H1 (cell line): ENCODE data around the gene AANAT. TPM values are rescaled to one million over a fixed set of nuclear protein-coding genes. Genes with fewer than 3 reads are reported as not detected.

Experiments used
- CTCF ChIA-PET: fragments of 300-600 bp; sonication (Branson Sonifier 250); formaldehyde crosslinking; loops from one replicate; lab custom pipeline; 2021; ENCODE audit not compliant: partially characterized antibody; lab: Charles Lee
- POLR2A ChIA-PET: fragments of 300-600 bp; sonication (Branson Sonifier 250); formaldehyde crosslinking; loops from one replicate; lab custom pipeline; 2021; ENCODE audit warnings: inconsistent platforms; ENCODE audit not compliant: partially characterized antibody; lab: Charles Lee
- DNase-seq, 2 experiments: peaks; one replicate each; pipeline versions ENCODE4 v3.0.0 to v3.0.0-alpha.2; 2010 to 2022; ENCODE audit warnings: low spot score in 2 of 2, low read depth in 1 of 2, mixed read lengths in 1 of 2
- FAIRE-seq: peaks from 2 replicates; lab custom pipeline; 2011; peaks lifted over from hg19 to GRCh38; lab: Jason Lieb, UNC
- H2AFZ ChIP-seq: 2 replicates; pipeline ENCODE4 v1.8.1; 2012; ENCODE audit warnings: low read length, inconsistent platforms
- H2AK5ac ChIP-seq: 2 replicates; pipeline ENCODE4 v1.6.1; 2013; ENCODE audit warnings: low read depth, low read length
- H2BK120ac ChIP-seq: replicated peaks from 2 replicates; pipeline ENCODE3; 2013; ENCODE audit warnings: low read depth, low read length, inconsistent platforms
- H2BK12ac ChIP-seq: 2 replicates; pipeline ENCODE4 v1.6.1; 2013; ENCODE audit warnings: low read depth, low read length
- H2BK15ac ChIP-seq: 2 replicates; pipeline ENCODE4 v1.6.1; 2013; ENCODE audit warnings: low read length
- H2BK20ac ChIP-seq: 2 replicates; pipeline ENCODE4 v1.6.1; 2013; ENCODE audit warnings: low read length
- H2BK5ac ChIP-seq: 2 replicates; pipeline ENCODE4 v1.6.1; 2013; ENCODE audit warnings: low read depth, low read length
- H3K14ac ChIP-seq: 2 replicates; pipeline ENCODE4 v1.6.1; 2013; ENCODE audit warnings: inconsistent platforms; ENCODE audit not compliant: insufficient read length
- H3K18ac ChIP-seq: 2 replicates; pipeline ENCODE4 v1.6.1; 2013; ENCODE audit warnings: low read length; ENCODE audit errors: extremely low read depth
- H3K23ac ChIP-seq: 2 replicates; pipeline ENCODE4 v1.6.1; 2013; ENCODE audit warnings: inconsistent platforms; ENCODE audit not compliant: insufficient read length
- H3K23me2 ChIP-seq: 2 replicates; pipeline ENCODE4 v1.6.1; 2013; ENCODE audit warnings: low read depth, low read length
- H3K27ac ChIP-seq: 2 replicates; pipeline ENCODE4 v1.6.1; 2011; ENCODE audit warnings: low read depth, low read length, inconsistent platforms
- H3K27me3 ChIP-seq, 4 experiments: replicated peaks in 1 of 4; 1 replicate in 1 of 4; 2 replicates in 3 of 4; pipeline versions ENCODE4 v1.6.1 to v1.8.1; 2011 to 2013; ENCODE audit warnings: low read length in 3 of 4, mild to moderate bottlenecking in 3 of 4, inconsistent platforms in 2 of 4, mixed read lengths in 2 of 4, moderate library complexity in 1 of 4; ENCODE audit not compliant: control insufficient read depth in 3 of 4, insufficient read depth in 3 of 4; ENCODE audit errors: extremely low read depth in 1 of 4
- H3K36me3 ChIP-seq, 4 experiments: 2 replicates each; pipeline versions ENCODE4 v1.6.1 to v1.8.1; 2011 to 2013; ENCODE audit warnings: mild to moderate bottlenecking in 4 of 4, low read length in 3 of 4, moderate library complexity in 2 of 4, control low read depth in 1 of 4, inconsistent platforms in 1 of 4; ENCODE audit not compliant: insufficient read depth in 4 of 4, control insufficient read depth in 2 of 4
- H3K4ac ChIP-seq: replicated peaks from 2 replicates; pipeline ENCODE3; 2013; ENCODE audit warnings: low read length, low read depth, mixed read lengths, inconsistent platforms; ENCODE audit not compliant: insufficient read length
- H3K4me1 ChIP-seq, 4 experiments: replicated peaks in 1 of 4; 1 replicate in 1 of 4; 2 replicates in 3 of 4; pipeline versions ENCODE4 v1.6.1 to v1.8.1; 2011 to 2013; ENCODE audit warnings: low read length in 3 of 4, inconsistent platforms in 2 of 4, mixed read lengths in 1 of 4; ENCODE audit not compliant: insufficient read depth in 4 of 4, control insufficient read depth in 3 of 4
- H3K4me2 ChIP-seq, 2 experiments: 2 replicates each; pipeline versions ENCODE4 v1.6.1 to v1.8.1; 2011 to 2013; ENCODE audit warnings: low read depth in 2 of 2, low read length in 2 of 2, control low read depth in 1 of 2, inconsistent platforms in 1 of 2, mild to moderate bottlenecking in 1 of 2; ENCODE audit not compliant: insufficient read depth in 1 of 2
- H3K4me3 ChIP-seq, 4 experiments: fragments of 200-600, 300-600 bp in 1 of 4; sonication (generic), shearing (Covaris generic), sonication (Bioruptor Twin) in 1 of 4; 2 replicates each; pipeline versions ENCODE4 v1.5.1 to v1.8.1; 2011 to 2016; ENCODE audit warnings: low read length in 4 of 4, low read depth in 3 of 4, control low read depth in 2 of 4, inconsistent platforms in 2 of 4, mild to moderate bottlenecking in 2 of 4, mixed read lengths in 1 of 4, moderate library complexity in 1 of 4; ENCODE audit not compliant: insufficient read depth in 2 of 4; ENCODE audit errors: extremely low read depth in 1 of 4
- H3K56ac ChIP-seq: replicated peaks from 2 replicates; pipeline ENCODE3; 2013; ENCODE audit warnings: low read depth, mild to moderate bottlenecking, mixed read lengths, low read length, inconsistent platforms; ENCODE audit not compliant: insufficient read length
- H3K79me1 ChIP-seq: 2 replicates; pipeline ENCODE4 v1.6.1; 2013; ENCODE audit warnings: low read depth, low read length, control low read depth
- H3K79me2 ChIP-seq, 2 experiments: 2 replicates each; pipeline versions ENCODE4 v1.6.1 to v1.8.1; 2012 to 2013; ENCODE audit warnings: low read length in 2 of 2, mild to moderate bottlenecking in 2 of 2, inconsistent platforms in 1 of 2; ENCODE audit not compliant: insufficient read depth in 2 of 2, control insufficient read depth in 1 of 2
- H3K9ac ChIP-seq, 4 experiments: replicated peaks in 1 of 4; 1 replicate in 1 of 4; 2 replicates in 3 of 4; pipeline versions ENCODE4 v1.6.1 to v1.8.1; 2011 to 2013; ENCODE audit warnings: low read depth in 3 of 4, low read length in 3 of 4, control low read depth in 2 of 4, mild to moderate bottlenecking in 2 of 4, moderate library complexity in 2 of 4, inconsistent platforms in 1 of 4; ENCODE audit errors: extremely low read depth in 1 of 4
- H3K9me3 ChIP-seq, 2 experiments: 2 replicates each; pipeline versions ENCODE4 v1.6.1 to v1.8.1; 2012 to 2013; ENCODE audit warnings: mild to moderate bottlenecking in 2 of 2, moderate library complexity in 2 of 2, control low read depth in 1 of 2, inconsistent platforms in 1 of 2, low read depth in 1 of 2, low read length in 1 of 2, mixed read lengths in 1 of 2; ENCODE audit not compliant: insufficient read depth in 2 of 2
- H4K20me1 ChIP-seq, 2 experiments: replicated peaks in 1 of 2; 2 replicates each; pipeline versions ENCODE3 to v1.8.1; 2011 to 2013; ENCODE audit warnings: inconsistent platforms in 2 of 2, low read length in 2 of 2, mild to moderate bottlenecking in 1 of 2; ENCODE audit not compliant: insufficient read depth in 2 of 2, control insufficient read depth in 1 of 2
- H4K5ac ChIP-seq: 2 replicates; pipeline ENCODE4 v1.6.1; 2013; ENCODE audit warnings: low read length, low read depth, mixed read lengths, inconsistent platforms; ENCODE audit not compliant: insufficient read length
- H4K8ac ChIP-seq: 2 replicates; pipeline ENCODE4 v1.8.0; 2013; ENCODE audit warnings: mild to moderate bottlenecking, moderate library complexity, low read length, inconsistent platforms; ENCODE audit not compliant: insufficient read depth; ENCODE audit errors: extremely low read depth
- H4K91ac ChIP-seq: replicated peaks from 2 replicates; pipeline ENCODE3; 2013; ENCODE audit warnings: low read length, mixed read lengths, inconsistent platforms; ENCODE audit not compliant: insufficient read length
- ATF3 ChIP-seq: IDR thresholded peaks from 2 replicates; pipeline ENCODE4 v1.6.1; 2011; ENCODE audit warnings: low read depth, mild to moderate bottlenecking, low read length; ENCODE audit not compliant: insufficient read depth
- FOSL1 ChIP-seq: IDR thresholded peaks from 2 replicates; pipeline ENCODE4 v1.6.1; 2011; ENCODE audit warnings: mild to moderate bottlenecking, low read depth, low read length, moderate library complexity; ENCODE audit not compliant: insufficient read depth
- JUN ChIP-seq: IDR thresholded peaks from 2 replicates; pipeline ENCODE4 v1.6.1; 2011; ENCODE audit warnings: low read depth, mild to moderate bottlenecking, improper control_type of control experiment, low read length
- KDM1A ChIP-seq: fragments of 200-600, 300-600 bp; sonication (generic); IDR thresholded peaks from 2 replicates; pipeline ENCODE4 v1.7.1; 2016; ENCODE audit warnings: mild to moderate bottlenecking, low read length, borderline replicate concordance
- SAP30 ChIP-seq: fragments of 300-600 bp; sonication (generic); IDR thresholded peaks from 2 replicates; pipeline ENCODE4 v1.7.1; 2012; ENCODE audit warnings: low read length, moderate library complexity, mild to moderate bottlenecking, inconsistent platforms; ENCODE audit not compliant: insufficient read depth, insufficient replicate concordance
- ZNF274 ChIP-seq: IDR thresholded peaks from 2 replicates; pipeline ENCODE4 v1.7.0; 2012; ENCODE audit warnings: low read length, borderline replicate concordance; ENCODE audit errors: extremely low read depth
- WGBS, 2 experiments: shearing (Covaris generic) in 1 of 2; methylation state at CpG; one replicate each; pipeline versions ENCODE4 v1.1.6 to v1.1.7; 2013 to 2015; ENCODE audit warnings: low lambda C conversion rate in 2 of 2, mixed read lengths in 2 of 2, inconsistent platforms in 1 of 2, low coverage in 1 of 2, missing lambda C conversion rate in 1 of 2; ENCODE audit not compliant: insufficient replicate concordance in 2 of 2, insufficient coverage in 1 of 2, insufficient read length in 1 of 2; ENCODE audit errors: extremely low coverage in 1 of 2, missing lambda C conversion rate in 1 of 2; 5-methylcytosine and 5-hydroxymethylcytosine counted together
- polyA plus RNA-seq, 7 experiments: library from polyadenylated mRNA; depleted of rRNA in 3 of 7; stranded (reverse) in 5 of 7; unstranded in 2 of 7; fragments of >200 nt in 5 of 7; fragments of 200-250 nt in 2 of 7; gene quantifications; 1 replicate in 5 of 7; 2 replicates in 1 of 7; 4 replicates in 1 of 7; pipeline versions ENCODE4 v1.2.1 to v1.2.3, GENCODE V29; 2011 to 2013; ENCODE audit warnings: missing spikeins in 2 of 7, mixed read lengths in 2 of 7
- total RNA-seq: library from RNA; stranded (reverse); fragmentation: NEBNext Ultra II Directional; extraction: Animal tissue kit (Norgen Biotek cat#: 25700); gene quantifications from 2 replicates; pipeline ENCODE4 v1.2.1, GENCODE V29; 2021
- TF ChIP-seq, protein P1 (sequence below), 3 experiments: IDR thresholded peaks; 1 replicate in 2 of 3; 2 replicates in 1 of 3; pipeline versions ENCODE4 v1.5.1 to v1.6.1; 2011; ENCODE audit warnings: low read length in 3 of 3, mild to moderate bottlenecking in 3 of 3, inconsistent platforms in 2 of 3, low read depth in 1 of 3, moderate library complexity in 1 of 3; ENCODE audit not compliant: insufficient read depth in 1 of 3; ENCODE audit errors: control extremely low read depth in 1 of 3

AANAT gene
- total and polyA plus RNA-seq, 2 of the 8 experiments (the other 6 are each of a cell fraction or from before 2014, with no cell fraction given) = 0.53 TPM; not detected in 1

DNA sequence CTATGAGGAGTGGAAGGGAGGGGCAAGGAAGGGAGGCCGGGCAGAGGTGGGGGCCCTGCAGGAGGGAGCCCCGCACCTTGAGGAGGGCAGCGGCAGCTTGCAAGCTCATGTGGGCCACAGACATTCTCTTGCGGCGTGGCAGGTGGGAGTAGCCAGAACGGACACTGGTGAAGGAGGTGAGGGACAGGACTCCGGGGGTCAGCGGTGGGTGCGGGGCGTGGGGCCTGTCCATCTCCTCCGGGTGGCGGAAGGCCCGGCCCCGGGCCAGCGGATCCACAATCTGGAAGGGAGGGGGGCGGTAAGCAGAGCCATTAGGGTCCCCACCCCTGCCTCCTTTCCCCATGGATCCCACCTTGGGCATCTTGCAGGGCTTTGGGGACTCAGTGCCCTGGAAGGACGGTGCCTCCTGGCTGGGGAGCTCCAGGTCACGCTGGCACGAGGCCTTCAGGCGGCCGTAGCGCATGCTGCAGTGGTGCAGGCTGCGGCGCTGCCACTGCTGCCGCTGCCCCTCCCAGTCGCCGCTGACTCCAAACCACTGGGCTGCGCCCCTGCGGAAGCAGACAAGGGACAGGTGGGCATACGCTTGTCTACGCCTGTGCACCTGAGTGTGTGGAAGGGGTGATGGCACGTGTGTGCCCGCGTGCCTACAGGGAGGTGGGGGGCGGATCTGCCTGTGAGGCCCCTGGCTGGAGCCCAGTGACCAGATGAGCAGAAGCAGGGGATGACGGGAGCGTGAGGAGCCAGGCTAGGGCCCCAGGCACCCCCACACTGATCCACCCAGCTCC is 11.5 kb downstream of the AANAT start:
- Histone ChIP-seq H3K27ac (no peak overlapping the region), H2AFZ (no peak overlapping the region), H3K18ac (no peak overlapping the region), H3K4me2 (no peak overlapping the region), H4K20me1 (peaks cover 0 to 5% of the 10 kb centered on the region in 2 experiments), H2AK5ac (no peak overlapping the region), H2BK12ac (no peak overlapping the region), H3K14ac (no peak overlapping the region), H2BK120ac (no peak overlapping the region), H3K27me3 (no peaks in the 10 kb centered on the region), H3K23me2 (no peaks in the 10 kb centered on the region), H3K56ac (no peak overlapping the region), H2BK15ac (no peak overlapping the region), H3K9me3 (no peaks in the 10 kb centered on the region), H3K4ac (no peak overlapping the region), H3K23ac (no peak overlapping the region), H4K91ac (no peak overlapping the region), H3K79me2 (no peaks in the 10 kb centered on the region), H3K36me3 (peaks cover 0 to 2% (median 1%) of the 10 kb centered on the region in 4 experiments; a peak in 1 of 8 replicates), H4K5ac (no peak overlapping the region), H3K79me1 (no peaks in the 10 kb centered on the region), H3K4me1 (no peaks in the 10 kb centered on the region), H3K9ac (no peak overlapping the region), H2BK20ac (no peak overlapping the region), H2BK5ac (no peak overlapping the region), H3K4me3 (no peak overlapping the region), H4K8ac (no peak overlapping the region)
- WGBS, 2 experiments = 88% methylated on average over 37 of the region's 37 CpGs; no CpG with 5 or more reads in 1 of the 2 experiments
- POLR2A ChIA-PET = interaction anchor here (1.8 to 3.4 kb wide), 2 partner anchors 12 kb away, joined by 4 to 11 read pairs; partner anchors contain the start of gene AANAT
- FAIRE-seq (no peak), DNase-seq (no peak)
- CTCF ChIA-PET = interaction anchor here (0.7 to 11.0 kb wide), 8 partner anchors 9 to 81 kb away, joined by 3 to 192 read pairs (median 7); partner anchors contain the start of genes AANAT and RHBDF2
- TF ChIP-seq, protein P1, sequence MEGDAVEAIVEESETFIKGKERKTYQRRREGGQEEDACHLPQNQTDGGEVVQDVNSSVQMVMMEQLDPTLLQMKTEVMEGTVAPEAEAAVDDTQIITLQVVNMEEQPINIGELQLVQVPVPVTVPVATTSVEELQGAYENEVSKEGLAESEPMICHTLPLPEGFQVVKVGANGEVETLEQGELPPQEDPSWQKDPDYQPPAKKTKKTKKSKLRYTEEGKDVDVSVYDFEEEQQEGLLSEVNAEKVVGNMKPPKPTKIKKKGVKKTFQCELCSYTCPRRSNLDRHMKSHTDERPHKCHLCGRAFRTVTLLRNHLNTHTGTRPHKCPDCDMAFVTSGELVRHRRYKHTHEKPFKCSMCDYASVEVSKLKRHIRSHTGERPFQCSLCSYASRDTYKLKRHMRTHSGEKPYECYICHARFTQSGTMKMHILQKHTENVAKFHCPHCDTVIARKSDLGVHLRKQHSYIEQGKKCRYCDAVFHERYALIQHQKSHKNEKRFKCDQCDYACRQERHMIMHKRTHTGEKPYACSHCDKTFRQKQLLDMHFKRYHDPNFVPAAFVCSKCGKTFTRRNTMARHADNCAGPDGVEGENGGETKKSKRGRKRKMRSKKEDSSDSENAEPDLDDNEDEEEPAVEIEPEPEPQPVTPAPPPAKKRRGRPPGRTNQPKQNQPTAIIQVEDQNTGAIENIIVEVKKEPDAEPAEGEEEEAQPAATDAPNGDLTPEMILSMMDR (IDR thresholded peaks at IDR 0.05; ENCODE audit: control extremely low read depth in 1 of 3, insufficient read depth in 1 of 3, low read depth in 1 of 3, low read length in 3 of 3) = no peak
- TF ChIP-seq KDM1A (no peak), SAP30 (no peak), FOSL1 (no peak), JUN (no peak), ATF3 (no peak), ZNF274 (no peak)
